CD14-positive monocyte (primary cell): ENCODE measurements around the gene GHDC. TPM values are rescaled to one million over a fixed set of nuclear protein-coding genes. Genes with fewer than 3 reads are reported as not detected.

Experiments used
- DNase-seq, 3 donors: peaks; one replicate each; pipeline ENCODE4 v3.0.0-alpha.2; 2011 to 2022
- H2AFZ ChIP-seq: 2 replicates; pipeline ENCODE4 v1.6.0; 2012; ENCODE audit warnings: mild to moderate bottlenecking, low read depth, low read length, inconsistent platforms; ENCODE audit not compliant: insufficient read depth, poor library complexity, severe bottlenecking
- H3K27ac ChIP-seq, 2 donors: 1 replicate in 1 of 2; 2 replicates in 1 of 2; pipeline ENCODE4 v1.5.1; 2012 to 2013; ENCODE audit warnings: low read length in 2 of 2, control low read depth in 1 of 2, inconsistent platforms in 1 of 2, low read depth in 1 of 2, mild to moderate bottlenecking in 1 of 2
- H3K27me3 ChIP-seq, 2 donors: one replicate each; pipeline versions ENCODE4 v1.6.0 to v1.6.1; 2011 to 2013; ENCODE audit warnings: low read length in 2 of 2; ENCODE audit not compliant: control insufficient read depth in 2 of 2, insufficient read depth in 2 of 2
- H3K36me3 ChIP-seq, 2 donors: replicated peaks in 1 of 2; 1 replicate in 1 of 2; 2 replicates in 1 of 2; pipeline versions ENCODE4 v1.5.1 to v1.6.1; 2012 to 2013; ENCODE audit warnings: low read length in 2 of 2, control low read depth in 1 of 2, inconsistent platforms in 1 of 2, mild to moderate bottlenecking in 1 of 2; ENCODE audit not compliant: insufficient read depth in 2 of 2, control insufficient read depth in 1 of 2
- H3K4me1 ChIP-seq, 2 donors: 1 replicate in 1 of 2; 2 replicates in 1 of 2; pipeline versions ENCODE4 v1.5.1 to v1.6.1; 2012 to 2013; ENCODE audit warnings: low read length in 2 of 2, control low read depth in 1 of 2, inconsistent platforms in 1 of 2, mild to moderate bottlenecking in 1 of 2, moderate library complexity in 1 of 2; ENCODE audit not compliant: insufficient read depth in 2 of 2, control insufficient read depth in 1 of 2
- H3K4me2 ChIP-seq: replicated peaks from 2 replicates; pipeline ENCODE3; 2012; ENCODE audit warnings: low read length, moderate library complexity, mild to moderate bottlenecking; ENCODE audit not compliant: poor library complexity, severe bottlenecking; ENCODE audit errors: extremely low read depth
- H3K4me3 ChIP-seq, 3 experiments: fragments of 200-600 bp in 1 of 3; sonication (generic) in 1 of 3; replicated peaks in 1 of 3; 1 replicate in 2 of 3; 2 replicates in 1 of 3; pipeline ENCODE4 v1.5.1; 2011 to 2013; ENCODE audit warnings: low read length in 3 of 3, mild to moderate bottlenecking in 3 of 3, control low read depth in 2 of 3, low read depth in 2 of 3, inconsistent platforms in 1 of 3, moderate library complexity in 1 of 3
- H3K79me2 ChIP-seq: 2 replicates; pipeline ENCODE4 v1.6.0; 2012; ENCODE audit warnings: mild to moderate bottlenecking, control low read depth, inconsistent platforms, low read length, moderate library complexity; ENCODE audit not compliant: insufficient read depth
- H3K9ac ChIP-seq: 2 replicates; pipeline ENCODE4 v1.6.0; 2017; ENCODE audit warnings: low read length, mild to moderate bottlenecking; ENCODE audit not compliant: insufficient read depth, poor library complexity, severe bottlenecking
- H3K9me3 ChIP-seq, 2 donors: replicated peaks in 1 of 2; 1 replicate in 1 of 2; 2 replicates in 1 of 2; pipeline versions ENCODE4 v1.5.1 to v1.6.1; 2012 to 2013; ENCODE audit warnings: low read length in 2 of 2, control low read depth in 1 of 2; ENCODE audit not compliant: control insufficient read depth in 1 of 2, insufficient read depth in 1 of 2
- H4K20me1 ChIP-seq: 2 replicates; pipeline ENCODE4 v1.6.0; 2012; ENCODE audit warnings: mild to moderate bottlenecking, low read length, control low read depth, moderate library complexity; ENCODE audit not compliant: insufficient read depth
- H3K27ac Mint-ChIP-seq, 7 donors: one replicate each; pipeline ENCODE4 v1.8.0; 2020; ENCODE audit warnings: mild to moderate bottlenecking in 7 of 7, mixed read lengths in 7 of 7, moderate library complexity in 6 of 7, inconsistent platforms in 2 of 7
- H3K27me3 Mint-ChIP-seq, 3 donors: one replicate each; pipeline ENCODE4 v1.8.0; 2021 to 2022; ENCODE audit warnings: low read depth in 3 of 3, mild to moderate bottlenecking in 3 of 3, mixed read lengths in 3 of 3, moderate library complexity in 3 of 3, inconsistent platforms in 1 of 3
- H3K36me3 Mint-ChIP-seq, 2 donors: one replicate each; pipeline ENCODE4 v1.8.0; 2020; ENCODE audit warnings: mixed read lengths in 2 of 2, inconsistent platforms in 1 of 2, mild to moderate bottlenecking in 1 of 2
- H3K4me1 Mint-ChIP-seq: one replicate; pipeline ENCODE4 v1.8.0; 2020; ENCODE audit warnings: mild to moderate bottlenecking, mixed read lengths
- H3K4me3 Mint-ChIP-seq, 2 donors: one replicate each; pipeline ENCODE4 v1.8.0; 2020; ENCODE audit warnings: mild to moderate bottlenecking in 2 of 2, mixed read lengths in 2 of 2, moderate library complexity in 1 of 2
- H3K9me3 Mint-ChIP-seq, 7 donors: one replicate each; pipeline ENCODE4 v1.8.0; 2020 to 2022; ENCODE audit warnings: mixed read lengths in 7 of 7, mild to moderate bottlenecking in 6 of 7, moderate library complexity in 6 of 7, inconsistent platforms in 2 of 7
- CTCF ChIP-seq: fragments of 200-600 bp; IDR thresholded peaks from one replicate; pipeline ENCODE4 v1.8.0; 2022; ENCODE audit warnings: antibody characterized with exemption, mild to moderate bottlenecking
- WGBS: methylation state at CpG from one replicate; pipeline ENCODE4 v1.1.5; 2013; ENCODE audit warnings: missing lambda C conversion rate; ENCODE audit not compliant: insufficient coverage; 5-methylcytosine and 5-hydroxymethylcytosine counted together
- intact Hi-C, 2 donors: fragments of 100-400 bp; cut with micrococcal nuclease; formaldehyde crosslinking; loops; one replicate each; pipeline versions ENCODE4 v1.15.0 to v1.15.1; 2023
- polyA plus RNA-seq, 3 donors: library from polyadenylated mRNA; depleted of rRNA in 1 of 3; unstranded in 2 of 3; stranded (reverse) in 1 of 3; fragments of 300-500 nt in 2 of 3; fragments of >200 nt in 1 of 3; fragmentation: Illumina TruSeq in 2 of 3; gene quantifications; 1 replicate in 2 of 3; 2 replicates in 1 of 3; pipeline ENCODE4 v1.2.3, GENCODE V29; 2012 to 2021

GHDC gene
- polyA plus RNA-seq, 3 donors, result 20.0 to 31.6 (median 20.6) TPM

- peak overlapping the region in 6 of 7 donors; percentile 18 to 82 (median 46) for H3K27ac Mint-ChIP-seq
Measured at GRCh38 chr17:42167807-42168206, 26.5 kb downstream of the GHDC start.

GRCh38 chr17:42166196-42166763 lies 28.0 kb downstream of the GHDC start:
- Mint-ChIP-seq H3K4me3 (no peak overlapping the region), H3K27me3 (peaks cover 2 to 5% (median 3%) of the 10 kb centered on the region in 3 donors), H3K9me3 (peaks cover 0 to 2% (median 0%) of the 10 kb centered on the region in 7 donors), H3K4me1 (peaks cover 33% of the 10 kb centered on the region), H3K36me3 (no peaks in the 10 kb centered on the region), H3K27ac (peak overlapping the region in 1 of 7 donors; percentile 50)
- no peak for DNase-seq
- peaks cover 30 to 38% of the 10 kb centered on the region in 2 donors for H3K4me1 ChIP-seq
- TF ChIP-seq CTCF, result no peak
- H3K79me2 ChIP-seq, result no peaks in the 10 kb centered on the region
- 94% methylated on average over 18 of the region's 19 CpGs for WGBS
- no peaks in the 10 kb centered on the region for H3K9me3 ChIP-seq
- H3K4me2 ChIP-seq, result no peak overlapping the region
- H3K36me3 ChIP-seq, result no peaks in the 10 kb centered on the region
- H3K4me3 ChIP-seq, result no peak overlapping the region
- no peaks in the 10 kb centered on the region for H3K27me3 ChIP-seq
- intact Hi-C loops, result no loop called here
- no peak overlapping the region for H2AFZ ChIP-seq
- H3K27ac ChIP-seq, result no peak overlapping the region
- no peak overlapping the region for H3K9ac ChIP-seq
- H4K20me1 ChIP-seq, result no peaks in the 10 kb centered on the region

More at GRCh38 chr17:42167807-42168206, 26.5 kb downstream of the GHDC start:
- Mint-ChIP-seq H3K27me3 (peaks cover 3 to 5% (median 4%) of the 10 kb centered on the region in 3 donors), H3K4me1 (peaks cover 18% of the 10 kb centered on the region), H3K4me3 (peak overlapping the region in 1 of 2 donors; percentile 56), H3K9me3 (peaks cover 0 to 2% (median 0%) of the 10 kb centered on the region in 7 donors), H3K36me3 (no peaks in the 10 kb centered on the region)
- Histone ChIP-seq H3K36me3 (no peaks in the 10 kb centered on the region), H3K4me3 (no peak overlapping the region), H3K4me1 (peaks cover 18 to 23% of the 10 kb centered on the region in 2 donors), H3K79me2 (no peaks in the 10 kb centered on the region), H3K27me3 (no peaks in the 10 kb centered on the region), H3K4me2 (no peak overlapping the region), H3K9ac (no peak overlapping the region), H3K27ac (peak overlapping the region in 1 of 2 donors; percentile 7), H3K9me3 (no peaks in the 10 kb centered on the region), H4K20me1 (no peaks in the 10 kb centered on the region), H2AFZ (no peak overlapping the region)
- DNase-seq, result peak in 2 of 3 donors; percentile 49 to 57
- 42% methylated on average over 8 of the region's 8 CpGs for WGBS
- intact Hi-C loops, result no loop called here
- TF ChIP-seq CTCF, result no peak
